GM21786 (cell line): ENCODE measurements around the gene AGAP1.

ENCODE experiments used
- ATAC-seq: cut with Tn5 transposase; IDR thresholded peaks from one replicate; pipeline ENCODE4 v1.9.1; 2021; ENCODE audit not compliant: unreplicated experiment

Gene AGAP1

DNA sequence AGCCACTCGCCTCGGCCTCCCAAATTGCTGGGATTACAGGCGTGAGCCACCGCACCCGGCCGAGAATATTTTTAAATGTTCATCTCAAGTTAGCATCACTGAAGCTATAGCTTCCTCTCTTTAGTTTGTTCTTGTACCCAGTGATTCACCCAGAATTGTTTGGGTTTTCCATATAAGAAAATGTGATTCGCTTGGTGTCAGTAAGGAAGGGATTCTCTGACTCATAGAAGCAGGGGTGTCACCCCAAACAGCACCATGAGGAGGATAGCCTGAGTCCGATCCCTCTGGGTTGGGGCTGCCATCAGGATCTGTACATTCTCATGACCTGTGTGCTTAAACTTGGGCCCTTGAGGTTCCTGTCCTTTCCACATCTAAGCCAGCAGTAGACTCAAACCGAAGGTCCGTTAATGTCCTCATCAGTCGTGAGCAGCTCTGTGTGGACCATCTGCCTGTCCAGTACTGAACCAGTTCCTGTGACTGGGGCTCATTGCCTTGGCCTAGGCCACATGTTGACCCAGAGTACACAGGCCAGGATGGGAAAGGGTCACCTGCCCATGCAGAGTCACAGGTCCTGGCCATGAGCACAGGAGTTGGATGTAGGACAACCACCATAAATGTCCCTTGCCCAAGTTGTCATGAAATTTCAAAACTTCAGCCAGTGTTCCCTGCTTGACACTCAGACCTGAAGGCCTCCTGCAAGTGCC is 362.5 kb downstream of the AGAP1 start:
- ATAC-seq = no peak

DNA sequence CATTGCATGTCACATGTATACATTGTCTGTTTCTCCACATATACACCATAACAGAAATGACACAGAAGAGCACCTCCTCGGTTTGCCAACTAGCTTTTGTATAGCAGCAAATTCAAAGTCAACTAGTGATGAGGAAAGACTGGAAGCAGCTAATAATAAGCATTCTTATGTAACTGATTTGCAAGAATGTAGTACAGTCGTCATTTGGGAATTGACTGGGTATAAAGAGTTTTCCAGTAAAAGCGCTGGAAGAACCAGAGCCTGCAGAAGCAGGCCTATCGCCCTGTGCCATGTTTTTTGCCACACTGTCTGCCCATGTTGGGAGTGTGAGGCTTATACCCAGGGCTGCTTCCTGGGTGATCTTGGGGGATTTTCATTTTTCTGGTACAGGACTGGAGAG is 363.8 kb downstream of the AGAP1 start:
- no peak for ATAC-seq

DNA sequence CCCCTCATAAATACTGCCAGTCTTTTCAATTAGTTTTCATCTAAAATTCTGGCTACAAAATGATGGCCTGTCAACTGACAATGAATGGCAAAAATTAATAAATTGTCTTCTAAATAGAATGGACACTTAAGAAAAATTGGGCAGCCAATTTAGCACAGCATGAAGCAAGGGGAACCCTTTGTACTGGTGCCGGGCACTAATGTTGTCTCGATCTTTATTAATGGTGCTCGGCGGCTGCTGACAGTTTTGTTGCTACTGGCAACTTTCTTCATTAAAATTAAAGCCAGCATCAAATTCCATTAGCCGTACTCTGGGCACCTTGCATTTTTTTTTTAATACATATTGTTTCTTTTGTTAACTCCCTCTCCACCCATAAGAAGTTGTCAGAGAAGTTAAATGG is 365.0 kb downstream of the AGAP1 start:
- ATAC-seq = no peak

DNA sequence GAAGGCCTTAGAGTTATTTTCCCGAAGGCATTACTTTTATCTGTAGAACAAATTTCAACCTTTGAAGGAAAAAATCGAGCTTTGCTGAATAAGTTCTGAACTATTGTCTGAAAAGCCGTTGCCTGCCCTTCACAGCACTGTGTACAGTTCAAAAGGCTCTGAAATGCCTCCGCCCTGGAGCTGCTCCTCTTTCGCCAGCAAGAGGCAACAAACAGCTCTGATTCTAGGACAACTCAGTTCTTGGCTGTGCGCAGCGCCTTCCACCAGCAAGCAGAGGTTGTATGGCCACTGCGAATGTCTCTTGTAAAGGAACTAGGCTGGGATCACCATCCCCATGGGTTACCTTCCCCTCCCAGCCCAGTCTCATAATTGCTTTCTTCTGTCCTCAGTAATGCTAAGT is 365.8 kb downstream of the AGAP1 start:
- no peak for ATAC-seq

DNA sequence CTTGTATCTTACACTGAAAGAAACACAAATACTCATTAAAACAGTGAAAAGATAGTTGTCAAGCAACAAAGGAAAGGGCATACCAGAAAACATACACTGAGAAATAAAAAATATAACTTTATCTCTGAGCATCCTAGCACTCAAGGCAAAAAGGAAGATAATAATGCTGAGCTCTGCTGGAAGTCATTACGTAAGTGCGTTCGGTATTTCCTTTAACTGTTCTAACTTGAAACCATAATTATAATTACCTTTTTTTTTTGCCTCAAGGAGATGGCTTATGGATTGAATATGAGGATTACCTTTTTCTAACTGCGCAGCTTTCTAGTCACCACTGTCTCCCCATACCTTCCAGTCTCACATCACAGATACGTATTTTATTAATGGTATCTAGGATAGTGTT is 366.3 kb downstream of the AGAP1 start:
- ATAC-seq = no peak

DNA sequence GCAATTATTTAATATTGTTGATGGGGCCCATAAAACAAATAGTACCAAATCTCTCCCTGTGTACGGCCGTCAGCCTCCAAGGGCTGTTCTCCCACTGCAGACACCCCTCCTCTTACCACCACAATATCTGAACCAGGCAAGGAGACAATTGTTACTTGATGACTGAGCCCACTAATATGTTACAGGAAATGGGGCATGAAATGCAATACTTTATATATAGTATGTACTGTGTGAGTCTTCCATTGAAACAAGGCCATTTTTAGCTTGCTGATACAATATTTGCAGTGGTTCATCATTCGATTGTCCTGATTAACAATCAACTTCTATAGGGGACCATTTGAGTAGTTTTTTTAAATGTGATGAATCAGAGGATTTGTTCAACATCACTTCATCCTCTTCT is 367.0 kb downstream of the AGAP1 start:
- no peak for ATAC-seq

DNA sequence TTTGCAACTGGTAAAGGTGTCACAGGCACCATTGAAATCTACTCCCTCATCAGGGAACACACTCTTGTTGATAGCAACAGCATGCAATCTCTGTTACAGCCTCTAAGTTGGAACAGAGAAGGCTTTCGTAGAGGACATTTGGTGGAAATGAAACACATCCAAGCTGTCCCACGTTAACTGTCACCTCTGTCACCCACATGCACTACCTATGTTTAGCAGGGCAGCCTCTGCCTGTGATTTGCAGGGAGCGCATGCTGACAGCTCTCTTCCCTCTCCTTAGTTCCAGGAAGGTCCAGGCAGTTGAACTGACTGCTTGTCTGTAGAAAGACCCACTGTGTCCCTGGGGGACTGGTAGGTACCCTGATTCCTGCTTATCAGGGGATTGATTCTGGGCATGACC is 367.5 kb downstream of the AGAP1 start:
- ATAC-seq = no peak

DNA sequence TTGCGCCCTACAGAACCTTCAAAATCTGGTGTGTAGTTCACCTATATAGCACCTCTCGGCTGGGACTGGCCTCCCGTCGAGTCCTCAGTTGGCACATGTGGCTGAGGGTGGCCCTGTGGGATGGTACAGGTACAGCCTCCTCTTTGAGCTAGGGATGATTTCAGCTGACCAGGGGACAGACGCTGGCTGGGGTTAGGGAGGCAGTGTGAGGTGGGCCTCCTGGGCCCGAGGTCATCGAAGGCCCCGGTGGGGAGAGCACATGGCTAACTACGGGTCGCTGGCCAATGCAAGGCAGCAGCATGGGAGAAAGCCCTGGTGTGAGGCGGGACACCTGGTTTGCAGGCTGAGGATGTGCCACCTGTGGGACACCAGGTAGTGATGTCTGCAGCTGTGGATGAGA is 369.6 kb downstream of the AGAP1 start:
- no peak for ATAC-seq

DNA sequence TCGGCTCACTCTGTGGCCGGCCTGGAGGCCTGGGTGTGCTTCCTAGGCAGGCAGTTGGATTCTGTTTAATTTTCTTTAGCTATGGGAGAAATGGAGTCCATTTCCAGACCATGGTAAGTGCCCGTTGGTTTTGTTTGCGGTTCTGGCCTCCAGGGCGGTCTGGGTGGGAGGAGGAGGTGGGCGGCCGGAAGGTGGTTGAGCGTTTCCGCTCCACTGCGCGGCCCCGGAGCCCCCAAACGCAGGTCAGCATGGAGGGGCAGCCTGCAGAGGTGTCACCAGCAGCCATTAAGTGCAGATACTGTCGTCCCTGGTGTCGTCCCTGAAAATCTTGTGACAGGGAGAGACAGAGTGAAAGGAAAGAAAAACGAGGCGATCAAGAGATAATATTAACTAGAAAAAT is 370.5 kb downstream of the AGAP1 start:
- ATAC-seq = no peak

DNA sequence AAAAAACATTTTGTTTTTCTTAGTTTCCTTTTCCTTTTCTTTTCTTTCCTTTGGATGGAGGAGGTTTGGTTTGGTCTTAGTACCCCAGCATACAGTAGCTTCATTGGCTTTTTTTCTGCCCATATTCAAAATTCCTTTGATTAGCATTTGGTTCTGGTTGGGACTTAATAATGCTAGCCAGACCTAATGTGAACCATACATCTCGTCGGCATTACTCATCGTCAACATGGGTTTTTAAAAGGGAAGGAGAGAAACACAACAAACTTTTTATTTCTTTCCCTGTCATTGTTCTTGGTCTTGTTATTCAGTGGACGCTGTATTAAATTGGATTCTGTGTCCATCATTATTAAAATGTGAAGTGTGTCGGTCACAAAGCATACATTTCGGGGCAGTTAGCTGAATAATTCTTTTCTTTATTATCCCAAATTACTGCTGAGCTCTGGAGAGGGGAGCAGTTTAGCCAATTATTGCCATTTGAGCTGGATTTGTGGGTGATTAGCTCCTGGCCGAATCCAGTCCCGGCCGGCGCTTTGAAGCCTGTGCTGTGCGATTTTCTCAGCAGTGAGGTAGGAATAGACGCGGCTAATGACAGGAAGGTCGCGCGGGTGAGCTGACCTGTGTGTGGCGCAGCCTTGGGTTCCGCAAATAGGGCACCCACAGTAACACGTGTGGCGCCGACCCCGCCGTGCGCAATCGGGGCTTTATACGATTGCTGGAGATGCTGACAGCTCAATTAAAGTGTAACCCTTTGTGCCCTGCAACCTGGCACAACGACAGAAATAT is 371.1 kb downstream of the AGAP1 start:
- no peak for ATAC-seq

DNA sequence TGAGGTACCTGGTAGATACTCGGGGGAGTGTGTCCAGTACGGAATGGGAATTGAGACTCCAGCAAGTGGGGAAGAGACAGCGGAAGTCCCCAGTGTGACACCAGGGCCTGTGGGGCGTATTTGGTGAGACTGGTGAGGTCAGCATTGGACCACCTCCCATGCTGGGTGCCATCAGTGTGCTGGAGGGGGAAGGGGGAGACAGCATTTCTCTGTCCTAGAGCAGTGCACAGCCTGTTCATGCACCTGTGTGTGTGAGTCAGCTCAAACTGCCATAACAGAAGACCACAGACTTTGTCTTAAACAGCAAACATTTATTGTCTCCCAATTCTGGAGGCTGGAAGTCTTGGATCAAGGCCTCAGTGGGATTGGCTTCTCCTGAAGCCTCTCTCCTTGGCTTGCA is 372.5 kb downstream of the AGAP1 start:
- no peak for ATAC-seq

DNA sequence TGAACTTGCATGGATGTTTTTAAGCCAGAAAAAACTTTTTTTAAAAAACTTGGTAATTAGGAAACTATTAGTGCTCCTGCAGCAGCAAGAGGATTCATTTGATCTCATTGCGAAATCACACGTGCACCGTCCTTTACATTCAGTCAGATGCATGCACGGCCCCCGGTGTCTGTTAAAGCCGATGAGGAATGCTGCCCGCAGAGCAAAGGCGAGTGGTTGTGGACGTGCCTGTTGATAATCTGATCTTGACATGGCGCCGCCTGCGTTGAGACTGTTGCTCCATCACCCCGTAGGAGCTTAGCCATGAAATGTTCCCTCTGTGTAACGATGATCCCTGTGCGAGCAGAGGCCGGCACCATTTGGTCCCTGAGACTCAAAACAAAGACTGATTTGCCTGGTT is 374.4 kb downstream of the AGAP1 start:
- ATAC-seq = no peak

DNA sequence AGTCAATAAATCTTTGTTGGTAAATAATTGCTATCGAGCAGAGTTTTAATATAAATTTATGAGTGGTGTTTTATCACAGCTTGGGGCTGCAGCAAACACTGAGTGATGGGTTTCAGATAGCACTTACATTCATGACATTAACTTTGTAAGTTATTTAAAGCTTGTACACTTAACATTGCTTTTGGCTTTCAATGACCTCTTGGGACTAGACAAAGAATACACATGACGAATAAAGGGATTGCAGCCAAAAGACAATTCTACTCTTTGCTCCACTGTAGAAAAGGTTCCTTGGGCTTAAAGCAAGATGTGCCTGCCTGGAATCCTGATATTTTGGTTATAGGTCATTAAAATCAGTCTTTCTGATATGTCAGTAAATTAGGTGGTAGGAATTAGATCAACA is 374.8 kb downstream of the AGAP1 start:
- ATAC-seq = no peak

DNA sequence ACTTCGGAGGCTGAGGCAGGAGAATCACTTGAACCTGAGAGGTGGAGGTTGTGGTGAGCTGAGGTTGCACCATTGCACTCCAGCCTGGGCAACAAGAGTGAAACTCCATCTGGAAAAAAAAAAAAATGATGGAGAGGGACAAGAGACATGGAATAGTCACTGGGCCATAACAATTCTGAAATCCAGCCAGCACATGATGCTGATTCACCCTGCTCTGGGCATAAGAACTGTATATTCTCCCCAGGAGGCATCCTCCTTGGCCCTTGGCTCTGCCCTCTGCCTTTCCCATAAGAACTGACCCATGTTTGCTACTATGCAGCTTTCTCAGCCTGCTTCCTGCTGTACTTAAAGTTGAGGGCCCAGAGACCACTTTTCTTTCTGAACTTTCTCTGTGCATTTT is 376.7 kb downstream of the AGAP1 start:
- no peak for ATAC-seq

DNA sequence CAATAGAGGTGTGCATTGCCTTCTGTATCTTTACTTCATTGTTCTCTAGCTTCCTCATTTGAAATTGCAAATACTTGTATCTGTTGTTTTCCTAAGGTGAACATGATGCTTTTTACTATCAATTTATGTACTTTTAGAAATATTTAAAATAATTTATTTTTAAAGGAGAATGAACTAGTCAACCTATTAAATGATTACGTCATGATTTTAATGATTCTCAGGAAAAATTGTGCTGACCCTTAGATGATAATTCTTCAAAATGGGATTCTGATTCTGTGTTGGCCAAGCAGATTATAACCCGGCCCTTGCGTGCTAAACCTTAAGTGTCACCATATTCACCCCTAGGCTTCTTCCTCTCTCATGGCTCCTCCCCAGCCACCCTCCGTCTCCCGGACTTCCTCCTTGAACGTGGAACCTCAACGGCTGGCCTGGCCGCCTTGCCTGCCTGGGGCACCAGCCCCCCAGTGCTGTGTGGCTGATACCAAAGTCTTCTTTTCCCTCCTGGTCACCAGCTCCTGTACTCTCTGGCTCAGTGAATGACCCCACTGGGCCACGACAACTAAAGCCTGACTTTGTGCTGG is 382.3 kb downstream of the AGAP1 start:
- ATAC-seq = no peak

DNA sequence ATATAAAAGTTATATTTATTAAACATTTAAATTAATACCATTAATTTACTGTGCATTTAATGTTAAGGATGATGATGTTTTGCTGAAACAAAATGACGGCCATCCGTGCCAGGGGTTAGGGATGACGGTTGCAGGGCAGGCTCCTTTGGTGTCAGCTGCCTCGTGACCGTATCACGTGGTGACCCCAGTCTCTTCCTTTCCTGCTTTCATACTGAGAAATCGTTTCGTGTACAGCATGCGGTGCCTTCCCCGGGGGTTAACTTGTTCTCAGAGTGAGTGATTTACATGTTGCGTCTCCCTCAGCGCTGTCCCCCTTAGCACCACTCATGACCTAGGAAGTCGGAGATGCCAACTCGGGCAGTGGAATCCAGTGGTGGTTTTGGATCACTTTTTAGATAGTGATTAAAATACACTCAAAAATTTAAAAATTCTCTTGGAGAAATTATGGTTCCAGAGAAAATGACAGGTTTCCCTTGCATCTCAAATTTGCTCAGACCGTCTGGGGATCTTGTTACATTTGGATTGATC is 383.5 kb downstream of the AGAP1 start:
- no peak for ATAC-seq

DNA sequence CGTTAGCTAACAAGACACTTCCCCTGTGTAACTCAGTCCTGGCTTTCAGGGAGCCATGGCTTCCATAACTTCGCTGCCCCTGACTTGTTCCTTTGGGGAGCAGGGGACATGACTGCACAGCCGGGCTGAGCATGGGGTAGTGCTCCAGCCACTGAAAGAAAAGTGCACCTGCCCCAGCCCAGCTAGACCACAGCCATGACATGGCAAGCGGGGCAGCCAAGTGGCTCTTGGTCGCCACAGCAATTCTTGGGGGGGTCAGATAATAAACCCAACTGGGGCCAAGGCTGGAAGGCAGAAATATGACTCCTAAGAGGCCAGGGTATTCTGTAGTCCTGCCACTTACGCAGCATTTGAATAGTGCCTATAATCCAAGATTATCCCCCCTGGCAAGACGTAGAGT is 385.3 kb downstream of the AGAP1 start:
- ATAC-seq = no peak

DNA sequence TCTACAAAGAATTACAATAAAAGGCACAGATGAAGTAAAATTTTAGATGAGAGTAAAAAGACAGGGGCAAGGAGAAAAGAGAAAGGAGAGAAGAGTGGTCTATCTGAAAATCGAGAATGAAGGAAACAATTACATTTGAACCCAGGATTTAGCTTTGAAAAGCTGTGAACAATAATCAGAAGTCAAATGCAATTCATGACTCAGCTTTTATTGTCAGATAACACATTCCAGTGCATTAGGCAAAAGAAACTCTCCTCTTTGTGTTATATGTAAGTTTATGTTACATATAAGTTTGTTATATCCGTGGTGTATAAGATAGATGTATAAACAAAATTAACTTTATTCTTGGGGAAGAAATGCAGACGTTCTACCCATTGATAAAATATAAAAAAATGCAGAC is 389.8 kb downstream of the AGAP1 start:
- ATAC-seq = no peak

DNA sequence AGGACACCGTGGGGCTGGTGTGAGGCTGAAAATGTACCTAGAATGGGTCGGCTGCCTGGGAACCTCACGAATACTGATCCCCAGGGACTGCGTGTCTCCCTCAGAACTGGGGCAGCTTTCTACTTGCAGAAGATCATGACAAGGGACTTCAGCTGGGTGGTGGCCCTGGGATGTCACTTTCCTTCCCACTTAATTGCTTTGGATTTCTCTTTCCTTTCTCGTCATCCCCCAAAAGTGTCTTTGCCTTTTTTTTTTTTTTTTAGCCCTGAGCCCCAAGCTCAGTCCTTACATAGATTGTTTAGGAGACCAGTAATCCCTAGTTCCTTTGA is 395.4 kb downstream of the AGAP1 start:
- ATAC-seq = no peak

DNA sequence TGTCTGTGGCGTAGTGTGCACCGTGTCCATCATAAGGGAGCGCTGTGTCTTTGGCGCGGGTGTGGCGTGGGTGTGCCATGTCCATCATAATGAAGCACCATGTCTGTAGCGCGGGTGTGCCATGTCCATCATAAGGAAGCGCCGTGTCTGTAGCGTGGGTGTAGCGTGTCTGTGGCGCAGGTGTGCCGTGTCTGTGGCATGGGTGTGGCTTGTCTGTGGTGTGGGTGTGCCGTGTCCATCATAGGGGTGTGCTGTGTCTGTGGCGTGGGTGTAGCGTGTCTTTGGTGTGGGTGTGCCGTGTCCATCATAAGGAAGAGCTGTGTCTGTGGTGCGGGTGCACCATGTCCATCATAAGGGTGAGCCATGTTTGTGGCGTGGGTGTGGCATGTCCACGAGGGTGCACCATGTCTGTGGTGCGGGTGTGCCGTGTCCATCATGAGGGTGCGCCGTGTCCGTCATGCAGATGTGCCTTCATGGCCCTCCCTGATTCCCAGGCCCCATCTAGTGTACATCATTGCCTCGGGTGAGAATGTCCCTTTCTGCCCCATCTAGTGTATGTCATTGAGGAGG is 399.4 kb downstream of the AGAP1 start:
- ATAC-seq = no peak

DNA sequence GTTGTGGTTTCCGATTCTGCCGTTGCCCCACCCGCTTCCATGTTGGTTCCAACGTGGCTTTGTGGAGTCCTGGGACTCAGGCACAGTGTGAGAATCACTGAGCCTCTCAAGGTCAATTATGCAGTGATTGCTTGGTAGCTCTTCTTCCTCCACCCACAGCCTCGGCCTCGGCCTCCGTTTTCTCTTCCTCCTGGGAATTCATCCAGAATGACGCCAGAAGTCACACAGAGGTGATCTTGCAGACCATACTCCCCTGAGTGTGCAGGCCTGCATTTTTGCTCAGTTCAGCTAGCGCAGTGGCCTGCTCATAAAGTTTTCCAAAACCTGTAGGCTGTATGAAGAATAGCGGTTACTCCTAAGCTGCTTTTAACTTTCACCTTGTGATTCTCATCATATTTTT is 401.0 kb downstream of the AGAP1 start:
- no peak for ATAC-seq

DNA sequence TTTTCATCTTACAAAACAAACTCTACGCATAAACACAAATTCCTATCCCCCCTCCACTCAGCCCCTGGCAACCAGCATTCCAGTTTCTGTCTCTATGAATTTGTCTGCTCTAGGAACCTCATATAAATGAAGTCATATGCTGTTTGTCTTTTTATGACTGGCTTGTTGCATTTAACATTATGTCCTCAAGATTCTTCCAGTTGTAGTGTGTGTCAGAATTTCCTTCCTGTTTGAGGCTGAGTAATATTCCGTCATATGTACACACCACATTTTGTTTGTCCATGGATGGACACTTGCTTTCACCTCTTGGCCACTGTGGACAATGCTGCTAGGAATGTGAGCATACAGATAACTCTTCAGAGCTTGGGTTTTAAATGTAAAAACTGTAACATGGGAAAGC is 402.2 kb downstream of the AGAP1 start:
- ATAC-seq = no peak
